Common myeloid progenitor, CD34-positive (primary cell): ENCODE results near the gene SERPINB4.

Source experiments
- CTCF ChIA-PET: fragments of 350-600 bp; sonication (Branson Sonifier 250); formaldehyde crosslinking; loops from one replicate; lab custom pipeline; 2021; ENCODE audit warnings: antibody characterized with exemption; lab: Charles Lee
- POLR2A ChIA-PET: fragments of 350-600 bp; sonication (Branson Sonifier 250); formaldehyde crosslinking; loops from one replicate; lab custom pipeline; 2021; ENCODE audit warnings: antibody characterized with exemption; lab: Charles Lee
- DNase-seq, 3 donors: peaks; one replicate each; pipeline versions ENCODE4 v3.0.0 to v3.0.0-alpha.2; 2013
- H3K27ac ChIP-seq, 2 experiments: 1 replicate in 1 of 2; 2 replicates in 1 of 2; pipeline ENCODE4 v1.7.0; 2013; ENCODE audit warnings: inconsistent platforms in 2 of 2, low read length in 2 of 2, mild to moderate bottlenecking in 2 of 2, low read depth in 1 of 2, moderate library complexity in 1 of 2; ENCODE audit not compliant: severe bottlenecking in 2 of 2, insufficient read depth in 1 of 2, poor library complexity in 1 of 2
- H3K27me3 ChIP-seq, 5 experiments: replicated peaks in 2 of 5; 1 replicate in 3 of 5; 2 replicates in 2 of 5; pipeline versions ENCODE4 v1.6.1 to v1.7.0; 2013; ENCODE audit warnings: low read length in 4 of 5, mild to moderate bottlenecking in 2 of 5, moderate library complexity in 2 of 5, inconsistent platforms in 1 of 5; ENCODE audit not compliant: insufficient read depth in 5 of 5, control insufficient read depth in 4 of 5
- H3K36me3 ChIP-seq, 4 experiments: 1 replicate in 2 of 4; 2 replicates in 2 of 4; pipeline versions ENCODE4 v1.6.1 to v1.7.0; 2013; ENCODE audit warnings: low read length in 3 of 4, control low read depth in 1 of 4, mild to moderate bottlenecking in 1 of 4; ENCODE audit not compliant: control insufficient read depth in 4 of 4, insufficient read depth in 4 of 4
- H3K4me1 ChIP-seq, 4 experiments: 1 replicate in 3 of 4; 2 replicates in 1 of 4; pipeline versions ENCODE4 v1.6.1 to v1.7.1; 2013; ENCODE audit warnings: low read length in 3 of 4, mild to moderate bottlenecking in 3 of 4, control low read depth in 1 of 4, inconsistent platforms in 1 of 4, moderate library complexity in 1 of 4; ENCODE audit not compliant: control insufficient read depth in 4 of 4, insufficient read depth in 4 of 4; ENCODE audit errors: control extremely low read depth in 1 of 4
- H3K4me3 ChIP-seq, 7 experiments: 1 replicate in 4 of 7; 2 replicates in 3 of 7; pipeline versions ENCODE4 v1.5.1 to v1.7.0; 2013; ENCODE audit warnings: mild to moderate bottlenecking in 7 of 7, low read length in 6 of 7, moderate library complexity in 6 of 7, inconsistent platforms in 2 of 7, low read depth in 2 of 7, control low read depth in 1 of 7; ENCODE audit not compliant: insufficient read depth in 4 of 7, control insufficient read depth in 1 of 7; ENCODE audit errors: extremely low read depth in 1 of 7
- H3K9me3 ChIP-seq, 5 experiments: 1 replicate in 4 of 5; 2 replicates in 1 of 5; pipeline versions ENCODE4 v1.6.1 to v1.7.1; 2013; ENCODE audit warnings: low read length in 4 of 5, mild to moderate bottlenecking in 2 of 5, inconsistent platforms in 1 of 5, low read depth in 1 of 5, moderate library complexity in 1 of 5; ENCODE audit not compliant: control insufficient read depth in 4 of 5, insufficient read depth in 2 of 5; ENCODE audit errors: control extremely low read depth in 1 of 5
- WGBS: methylation state at CpG from one replicate; pipeline ENCODE4 v1.1.5; 2013; ENCODE audit not compliant: insufficient coverage; 5-methylcytosine and 5-hydroxymethylcytosine counted together

Gene SERPINB4

GRCh38 chr18:63606526-63606925, 37.5 kb downstream of the SERPINB4 start:
- no CpG with 5 or more reads among the region's 3 CpGs for WGBS
- H3K4me1 ChIP-seq = no peaks in the 10 kb centered on the region
- H3K4me3 ChIP-seq = no peak overlapping the region
- peaks cover 0 to 1% (median 0%) of the 10 kb centered on the region in 5 experiments for H3K27me3 ChIP-seq
- ChIA-PET POLR2A (no interaction called here), CTCF (interaction anchor here (1.2 kb wide), 1 partner anchor 10 kb away, joined by 3 read pairs; no protein-coding TSS in a partner anchor)
- DNase-seq = no peak
- H3K9me3 ChIP-seq = no peaks in the 10 kb centered on the region
- no peaks in the 10 kb centered on the region for H3K36me3 ChIP-seq
- no peak overlapping the region for H3K27ac ChIP-seq

- Histone ChIP-seq H3K4me1 (no peaks in the 10 kb centered on the region), H3K27ac (no peak overlapping the region), H3K9me3 (no peaks in the 10 kb centered on the region), H3K36me3 (no peaks in the 10 kb centered on the region), H3K27me3 (peaks cover 0 to 1% (median 0%) of the 10 kb centered on the region in 5 experiments), H3K4me3 (no peak overlapping the region)
- 89% methylated on average over 3 of the region's 4 CpGs for WGBS
- CTCF ChIA-PET = interaction anchor here (1.3 kb wide), 1 partner anchor 14 kb away, joined by 3 read pairs; no protein-coding TSS in a partner anchor
- POLR2A ChIA-PET = no interaction called here
- no peak for DNase-seq
These were observed 39.1 kb downstream of the SERPINB4 start for GRCh38 chr18:63604791-63605567.

- H3K4me1 ChIP-seq = no peaks in the 10 kb centered on the region
- H3K36me3 ChIP-seq = no peaks in the 10 kb centered on the region
- ChIA-PET POLR2A (no interaction called here), CTCF (no interaction called here)
- no peaks in the 10 kb centered on the region for H3K9me3 ChIP-seq
- no CpG with 5 or more reads among the region's 1 CpG for WGBS
- no peak overlapping the region for H3K4me3 ChIP-seq
- no peak for DNase-seq
- H3K27ac ChIP-seq = no peak overlapping the region
- peaks cover 0 to 1% (median 0%) of the 10 kb centered on the region in 5 experiments for H3K27me3 ChIP-seq
These were observed 40.3 kb downstream of the SERPINB4 start for GRCh38 chr18:63603772-63604171.

- H3K9me3 ChIP-seq = no peaks in the 10 kb centered on the region
- no peaks in the 10 kb centered on the region for H3K36me3 ChIP-seq
- POLR2A ChIA-PET = no interaction called here
- peaks cover 0 to 1% (median 0%) of the 10 kb centered on the region in 5 experiments for H3K27me3 ChIP-seq
- H3K4me3 ChIP-seq = no peak overlapping the region
- no peak overlapping the region for H3K27ac ChIP-seq
- DNase-seq = no peak
- no peaks in the 10 kb centered on the region for H3K4me1 ChIP-seq
- CTCF ChIA-PET = no interaction called here
- no CpG with 5 or more reads among the region's 1 CpG for WGBS
These were observed 40.7 kb downstream of the SERPINB4 start for GRCh38 chr18:63603355-63603754.

- ChIA-PET POLR2A (no interaction called here), CTCF (interaction anchor here (1.0 kb wide), 1 partner anchor 10 kb away, joined by 3 read pairs; no protein-coding TSS in a partner anchor)
- no peak for DNase-seq
- no peak overlapping the region for H3K4me3 ChIP-seq
- no peaks in the 10 kb centered on the region for H3K4me1 ChIP-seq
- no peak overlapping the region for H3K27ac ChIP-seq
- 83% methylated on average over 14 of the region's 14 CpGs for WGBS
- H3K27me3 ChIP-seq = peaks cover 0 to 2% (median 0%) of the 10 kb centered on the region in 5 experiments
- no peaks in the 10 kb centered on the region for H3K9me3 ChIP-seq
- no peaks in the 10 kb centered on the region for H3K36me3 ChIP-seq
These were observed 47.1 kb downstream of the SERPINB4 start for GRCh38 chr18:63596964-63597363.

GRCh38 chr18:63592471-63592870, 51.6 kb downstream of the SERPINB4 start:
- CTCF ChIA-PET = no interaction called here
- Histone ChIP-seq H3K27me3 (peaks cover 0 to 2% (median 0%) of the 10 kb centered on the region in 5 experiments), H3K4me3 (no peak overlapping the region), H3K4me1 (peaks cover 0 to 9% (median 0%) of the 10 kb centered on the region in 4 experiments), H3K27ac (no peak overlapping the region), H3K36me3 (no peaks in the 10 kb centered on the region), H3K9me3 (no peaks in the 10 kb centered on the region)
- POLR2A ChIA-PET = no interaction called here
- 88% methylated on average over 1 of the region's 1 CpG for WGBS
- DNase-seq = no peak

GRCh38 chr18:63591725-63592124, 52.3 kb downstream of the SERPINB4 start:
- H3K36me3 ChIP-seq = no peaks in the 10 kb centered on the region
- peaks cover 0 to 2% (median 0%) of the 10 kb centered on the region in 5 experiments for H3K27me3 ChIP-seq
- DNase-seq = no peak
- H3K4me3 ChIP-seq = no peak overlapping the region
- ChIA-PET CTCF (interaction anchor here (1.0 to 1.7 kb wide), 2 partner anchors 12 to 13 kb away, joined by 3 read pairs; no protein-coding TSS in a partner anchor), POLR2A (no interaction called here)
- no peak overlapping the region for H3K27ac ChIP-seq
- H3K4me1 ChIP-seq = peaks cover 0 to 9% (median 0%) of the 10 kb centered on the region in 4 experiments
- no CpG with 5 or more reads among the region's 3 CpGs for WGBS
- H3K9me3 ChIP-seq = no peaks in the 10 kb centered on the region
